H1 (cell line): Measurements from ENCODE around the gene BHLHE23. TPM values are rescaled to one million over a fixed set of nuclear protein-coding genes. Genes with fewer than 3 reads are reported as not detected.
A peak's percentile ranks its signal among the peaks of the same experiment; 100 is the strongest.

Experiments
- CTCF ChIA-PET: fragments of 300-600 bp; sonication (Branson Sonifier 250); formaldehyde crosslinking; loops from one replicate; lab custom pipeline; 2021; ENCODE audit not compliant: partially characterized antibody; lab: Charles Lee
- POLR2A ChIA-PET: fragments of 300-600 bp; sonication (Branson Sonifier 250); formaldehyde crosslinking; loops from one replicate; lab custom pipeline; 2021; ENCODE audit warnings: inconsistent platforms; ENCODE audit not compliant: partially characterized antibody; lab: Charles Lee
- DNase-seq, 2 experiments: peaks; one replicate each; pipeline versions ENCODE4 v3.0.0 to v3.0.0-alpha.2; 2010 to 2022; ENCODE audit warnings: low spot score in 2 of 2, low read depth in 1 of 2, mixed read lengths in 1 of 2
- FAIRE-seq: peaks from 2 replicates; lab custom pipeline; 2011; peaks lifted over from hg19 to GRCh38; lab: Jason Lieb, UNC
- H2AFZ ChIP-seq: 2 replicates; pipeline ENCODE4 v1.8.1; 2012; ENCODE audit warnings: low read length, inconsistent platforms
- H2AK5ac ChIP-seq: 2 replicates; pipeline ENCODE4 v1.6.1; 2013; ENCODE audit warnings: low read depth, low read length
- H2BK120ac ChIP-seq: replicated peaks from 2 replicates; pipeline ENCODE3; 2013; ENCODE audit warnings: low read depth, low read length, inconsistent platforms
- H2BK12ac ChIP-seq: 2 replicates; pipeline ENCODE4 v1.6.1; 2013; ENCODE audit warnings: low read depth, low read length
- H2BK15ac ChIP-seq: 2 replicates; pipeline ENCODE4 v1.6.1; 2013; ENCODE audit warnings: low read length
- H2BK20ac ChIP-seq: 2 replicates; pipeline ENCODE4 v1.6.1; 2013; ENCODE audit warnings: low read length
- H2BK5ac ChIP-seq: 2 replicates; pipeline ENCODE4 v1.6.1; 2013; ENCODE audit warnings: low read depth, low read length
- H3K14ac ChIP-seq: 2 replicates; pipeline ENCODE4 v1.6.1; 2013; ENCODE audit warnings: inconsistent platforms; ENCODE audit not compliant: insufficient read length
- H3K18ac ChIP-seq: 2 replicates; pipeline ENCODE4 v1.6.1; 2013; ENCODE audit warnings: low read length; ENCODE audit errors: extremely low read depth
- H3K23ac ChIP-seq: 2 replicates; pipeline ENCODE4 v1.6.1; 2013; ENCODE audit warnings: inconsistent platforms; ENCODE audit not compliant: insufficient read length
- H3K23me2 ChIP-seq: 2 replicates; pipeline ENCODE4 v1.6.1; 2013; ENCODE audit warnings: low read depth, low read length
- H3K27ac ChIP-seq: 2 replicates; pipeline ENCODE4 v1.6.1; 2011; ENCODE audit warnings: low read depth, low read length, inconsistent platforms
- H3K27me3 ChIP-seq, 4 experiments: replicated peaks in 1 of 4; 1 replicate in 1 of 4; 2 replicates in 3 of 4; pipeline versions ENCODE4 v1.6.1 to v1.8.1; 2011 to 2013; ENCODE audit warnings: low read length in 3 of 4, mild to moderate bottlenecking in 3 of 4, inconsistent platforms in 2 of 4, mixed read lengths in 2 of 4, moderate library complexity in 1 of 4; ENCODE audit not compliant: control insufficient read depth in 3 of 4, insufficient read depth in 3 of 4; ENCODE audit errors: extremely low read depth in 1 of 4
- H3K36me3 ChIP-seq, 4 experiments: 2 replicates each; pipeline versions ENCODE4 v1.6.1 to v1.8.1; 2011 to 2013; ENCODE audit warnings: mild to moderate bottlenecking in 4 of 4, low read length in 3 of 4, moderate library complexity in 2 of 4, control low read depth in 1 of 4, inconsistent platforms in 1 of 4; ENCODE audit not compliant: insufficient read depth in 4 of 4, control insufficient read depth in 2 of 4
- H3K4ac ChIP-seq: replicated peaks from 2 replicates; pipeline ENCODE3; 2013; ENCODE audit warnings: low read length, low read depth, mixed read lengths, inconsistent platforms; ENCODE audit not compliant: insufficient read length
- H3K4me1 ChIP-seq, 4 experiments: replicated peaks in 1 of 4; 1 replicate in 1 of 4; 2 replicates in 3 of 4; pipeline versions ENCODE4 v1.6.1 to v1.8.1; 2011 to 2013; ENCODE audit warnings: low read length in 3 of 4, inconsistent platforms in 2 of 4, mixed read lengths in 1 of 4; ENCODE audit not compliant: insufficient read depth in 4 of 4, control insufficient read depth in 3 of 4
- H3K4me2 ChIP-seq, 2 experiments: 2 replicates each; pipeline versions ENCODE4 v1.6.1 to v1.8.1; 2011 to 2013; ENCODE audit warnings: low read depth in 2 of 2, low read length in 2 of 2, control low read depth in 1 of 2, inconsistent platforms in 1 of 2, mild to moderate bottlenecking in 1 of 2; ENCODE audit not compliant: insufficient read depth in 1 of 2
- H3K4me3 ChIP-seq, 4 experiments: fragments of 200-600, 300-600 bp in 1 of 4; sonication (generic), shearing (Covaris generic), sonication (Bioruptor Twin) in 1 of 4; 2 replicates each; pipeline versions ENCODE4 v1.5.1 to v1.8.1; 2011 to 2016; ENCODE audit warnings: low read length in 4 of 4, low read depth in 3 of 4, control low read depth in 2 of 4, inconsistent platforms in 2 of 4, mild to moderate bottlenecking in 2 of 4, mixed read lengths in 1 of 4, moderate library complexity in 1 of 4; ENCODE audit not compliant: insufficient read depth in 2 of 4; ENCODE audit errors: extremely low read depth in 1 of 4
- H3K56ac ChIP-seq: replicated peaks from 2 replicates; pipeline ENCODE3; 2013; ENCODE audit warnings: low read depth, mild to moderate bottlenecking, mixed read lengths, low read length, inconsistent platforms; ENCODE audit not compliant: insufficient read length
- H3K79me1 ChIP-seq: 2 replicates; pipeline ENCODE4 v1.6.1; 2013; ENCODE audit warnings: low read depth, low read length, control low read depth
- H3K79me2 ChIP-seq, 2 experiments: 2 replicates each; pipeline versions ENCODE4 v1.6.1 to v1.8.1; 2012 to 2013; ENCODE audit warnings: low read length in 2 of 2, mild to moderate bottlenecking in 2 of 2, inconsistent platforms in 1 of 2; ENCODE audit not compliant: insufficient read depth in 2 of 2, control insufficient read depth in 1 of 2
- H3K9ac ChIP-seq, 4 experiments: replicated peaks in 1 of 4; 1 replicate in 1 of 4; 2 replicates in 3 of 4; pipeline versions ENCODE4 v1.6.1 to v1.8.1; 2011 to 2013; ENCODE audit warnings: low read depth in 3 of 4, low read length in 3 of 4, control low read depth in 2 of 4, mild to moderate bottlenecking in 2 of 4, moderate library complexity in 2 of 4, inconsistent platforms in 1 of 4; ENCODE audit errors: extremely low read depth in 1 of 4
- H3K9me3 ChIP-seq, 2 experiments: 2 replicates each; pipeline versions ENCODE4 v1.6.1 to v1.8.1; 2012 to 2013; ENCODE audit warnings: mild to moderate bottlenecking in 2 of 2, moderate library complexity in 2 of 2, control low read depth in 1 of 2, inconsistent platforms in 1 of 2, low read depth in 1 of 2, low read length in 1 of 2, mixed read lengths in 1 of 2; ENCODE audit not compliant: insufficient read depth in 2 of 2
- H4K20me1 ChIP-seq, 2 experiments: replicated peaks in 1 of 2; 2 replicates each; pipeline versions ENCODE3 to v1.8.1; 2011 to 2013; ENCODE audit warnings: inconsistent platforms in 2 of 2, low read length in 2 of 2, mild to moderate bottlenecking in 1 of 2; ENCODE audit not compliant: insufficient read depth in 2 of 2, control insufficient read depth in 1 of 2
- H4K5ac ChIP-seq: 2 replicates; pipeline ENCODE4 v1.6.1; 2013; ENCODE audit warnings: low read length, low read depth, mixed read lengths, inconsistent platforms; ENCODE audit not compliant: insufficient read length
- H4K8ac ChIP-seq: 2 replicates; pipeline ENCODE4 v1.8.0; 2013; ENCODE audit warnings: mild to moderate bottlenecking, moderate library complexity, low read length, inconsistent platforms; ENCODE audit not compliant: insufficient read depth; ENCODE audit errors: extremely low read depth
- H4K91ac ChIP-seq: replicated peaks from 2 replicates; pipeline ENCODE3; 2013; ENCODE audit warnings: low read length, mixed read lengths, inconsistent platforms; ENCODE audit not compliant: insufficient read length
- ATF2 ChIP-seq: IDR thresholded peaks from 2 replicates; pipeline ENCODE4 v1.6.1; 2012; ENCODE audit warnings: low read length, inconsistent platforms
- CHD1 ChIP-seq: IDR thresholded peaks from 2 replicates; pipeline ENCODE4 v1.6.1; 2012; ENCODE audit warnings: low read depth, low read length, improper control_type of control experiment
- CTBP2 ChIP-seq: IDR thresholded peaks from 2 replicates; pipeline ENCODE4 v1.7.0; 2011; ENCODE audit warnings: borderline replicate concordance, mild to moderate bottlenecking, moderate library complexity, mixed read lengths, low read length; ENCODE audit not compliant: insufficient read depth, insufficient read length
- EP300 ChIP-seq, 2 experiments: IDR thresholded peaks; 1 replicate in 1 of 2; 2 replicates in 1 of 2; pipeline ENCODE4 v1.6.1; 2011 to 2012; ENCODE audit warnings: low read depth in 2 of 2, low read length in 2 of 2, mild to moderate bottlenecking in 2 of 2, borderline replicate concordance in 1 of 2, inconsistent platforms in 1 of 2, moderate library complexity in 1 of 2
- NRF1 ChIP-seq: IDR thresholded peaks from 2 replicates; pipeline ENCODE4 v1.6.1; 2011; ENCODE audit warnings: mild to moderate bottlenecking, low read depth, low read length, improper control_type of control experiment
- RAD21 ChIP-seq, 2 experiments: IDR thresholded peaks in 1 of 2; conservative IDR thresholded peaks in 1 of 2; 2 replicates each; pipeline ENCODE4 v1.6.1; 2011; ENCODE audit warnings: low read depth in 2 of 2, low read length in 2 of 2, improper control_type of control experiment in 1 of 2, inconsistent platforms in 1 of 2, mild to moderate bottlenecking in 1 of 2, moderate library complexity in 1 of 2
- RBBP5 ChIP-seq: IDR thresholded peaks from 2 replicates; pipeline ENCODE4 v1.7.1; 2012; ENCODE audit warnings: low read depth, mild to moderate bottlenecking, inconsistent platforms, low read length, moderate library complexity, borderline replicate concordance
- SIX5 ChIP-seq: IDR thresholded peaks from 2 replicates; pipeline ENCODE4 v1.6.1; 2011; ENCODE audit warnings: mild to moderate bottlenecking, low read depth, low read length
- ZNF274 ChIP-seq: IDR thresholded peaks from 2 replicates; pipeline ENCODE4 v1.7.0; 2012; ENCODE audit warnings: low read length, borderline replicate concordance; ENCODE audit errors: extremely low read depth
- WGBS, 2 experiments: shearing (Covaris generic) in 1 of 2; methylation state at CpG; one replicate each; pipeline versions ENCODE4 v1.1.6 to v1.1.7; 2013 to 2015; ENCODE audit warnings: low lambda C conversion rate in 2 of 2, mixed read lengths in 2 of 2, inconsistent platforms in 1 of 2, low coverage in 1 of 2, missing lambda C conversion rate in 1 of 2; ENCODE audit not compliant: insufficient replicate concordance in 2 of 2, insufficient coverage in 1 of 2, insufficient read length in 1 of 2; ENCODE audit errors: extremely low coverage in 1 of 2, missing lambda C conversion rate in 1 of 2; 5-methylcytosine and 5-hydroxymethylcytosine counted together
- polyA plus RNA-seq, 7 experiments: library from polyadenylated mRNA; depleted of rRNA in 3 of 7; stranded (reverse) in 5 of 7; unstranded in 2 of 7; fragments of >200 nt in 5 of 7; fragments of 200-250 nt in 2 of 7; gene quantifications; 1 replicate in 5 of 7; 2 replicates in 1 of 7; 4 replicates in 1 of 7; pipeline versions ENCODE4 v1.2.1 to v1.2.3, GENCODE V29; 2011 to 2013; ENCODE audit warnings: missing spikeins in 2 of 7, mixed read lengths in 2 of 7
- total RNA-seq: library from RNA; stranded (reverse); fragmentation: NEBNext Ultra II Directional; extraction: Animal tissue kit (Norgen Biotek cat#: 25700); gene quantifications from 2 replicates; pipeline ENCODE4 v1.2.1, GENCODE V29; 2021

BHLHE23 gene
- total and polyA plus RNA-seq, 2 of the 8 experiments (the other 6 are each of a cell fraction or from before 2014, with no cell fraction given), result 0.47 TPM; not detected in 1

DNA sequence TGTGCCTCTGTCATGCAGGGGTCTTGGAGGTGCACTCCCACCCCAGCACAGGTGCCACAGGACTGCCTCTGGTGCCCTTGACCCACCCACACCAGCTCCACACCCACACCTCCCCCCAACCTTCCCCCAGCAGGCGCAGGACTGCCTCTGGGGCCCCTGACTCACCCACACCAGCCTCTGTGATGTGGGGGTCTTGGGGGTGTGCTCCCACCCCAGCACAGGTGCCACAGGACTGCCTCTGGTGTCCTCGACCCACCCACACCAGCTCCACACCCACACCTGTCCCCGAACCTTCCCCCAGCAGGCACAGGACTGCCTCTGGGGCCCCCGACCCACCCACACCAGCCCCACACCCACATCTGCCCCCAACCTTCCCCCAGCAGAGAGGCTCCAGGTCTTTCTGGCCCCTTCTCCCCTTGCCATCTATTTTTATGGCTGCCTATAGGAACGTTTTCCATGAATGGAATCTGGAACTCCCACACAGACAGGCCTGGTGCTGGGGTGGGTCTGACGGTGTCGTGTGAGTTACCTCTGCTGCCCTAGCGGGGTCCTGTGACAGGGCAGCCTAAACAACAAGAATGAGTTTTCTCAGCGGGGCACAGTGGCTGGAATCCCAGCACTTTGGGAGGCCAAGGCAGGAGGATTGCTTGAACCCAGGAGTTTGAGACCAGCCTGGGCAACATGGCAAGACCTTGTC is 30.8 kb downstream of the BHLHE23 start:
- Histone ChIP-seq H3K18ac (no peak overlapping the region; the same call in 1 of the 2 replicates), H3K79me2 (no peaks in the 10 kb centered on the region), H3K23me2 (peaks cover 13% of the 10 kb centered on the region; the same call in 1 of the 2 replicates), H2BK120ac (no peak overlapping the region), H3K4ac (no peak overlapping the region), H3K9ac (no peak overlapping the region), H3K27ac (no peak overlapping the region), H2BK15ac (peak overlapping the region; percentile 81; the same call in 1 of the 2 replicates), H3K4me1 (peaks cover 2 to 25% (median 19%) of the 10 kb centered on the region in 4 experiments), H2AFZ (no peak overlapping the region), H3K36me3 (no peaks in the 10 kb centered on the region), H2BK5ac (no peak overlapping the region; the same call in 1 of the 2 replicates), H4K5ac (no peak overlapping the region), H3K9me3 (no peaks in the 10 kb centered on the region), H3K79me1 (no peaks in the 10 kb centered on the region), H3K14ac (no peak overlapping the region), H4K8ac (no peak overlapping the region), H4K20me1 (peaks cover 0 to 9% of the 10 kb centered on the region in 2 experiments), H3K23ac (no peak overlapping the region), H3K56ac (no peak overlapping the region), H2BK12ac (peak overlapping the region; percentile 50; the same call in 1 of the 2 replicates), H3K4me2 (no peak overlapping the region), H2BK20ac (no peak overlapping the region; the same call in 1 of the 2 replicates), H3K27me3 (peaks cover 8 to 37% (median 23%) of the 10 kb centered on the region in 4 experiments), H4K91ac (no peak overlapping the region), H2AK5ac (no peak overlapping the region), H3K4me3 (no peak overlapping the region)
- ChIA-PET CTCF (interaction anchor here (1.1 to 1.5 kb wide), 3 partner anchors 40 to 57 kb away, joined by 3 read pairs; no protein-coding TSS in a partner anchor), POLR2A (interaction anchor here (1.1 to 1.2 kb wide), 2 partner anchors 14 to 39 kb away, joined by 3 to 5 read pairs; no protein-coding TSS in a partner anchor)
- WGBS, 2 experiments, result 75% methylated on average over 7 of the region's 9 CpGs; no CpG with 5 or more reads in 1 of the 2 experiments
- DNase-seq (no peak), FAIRE-seq (no peak)
- TF ChIP-seq RAD21 (IDR thresholded peaks at IDR 0.05 in 1 of 2, conservative IDR thresholded peaks at IDR 0.05 in 1 of 2; ENCODE audit: low read depth in 2 of 2, low read length in 2 of 2) (no peak), ZNF274 (no peak), CHD1 (no peak), NRF1 (no peak), ATF2 (no peak), CTBP2 (no peak), SIX5 (no peak), EP300 (IDR thresholded peaks at IDR 0.05; ENCODE audit: borderline replicate concordance in 1 of 2, low read depth in 2 of 2, low read length in 2 of 2) (no peak), RBBP5 (no peak)
